ENCODE results near the gene GABRB3. TPM values are rescaled to one million over a fixed set of nuclear protein-coding genes. Genes with fewer than 3 reads are reported as not detected.

Gene GABRB3
- polyA plus RNA-seq, 3 donors, result 0.34 to 2.1 (median 1.1) TPM

GRCh38 chr15:26648676-26649075 is 124.2 kb downstream of the GABRB3 start:
- no peak overlapping the region for H3K27ac ChIP-seq (ENCODE audit: low read depth, low read length)
- 79 to 89% (median 82%) methylated on average over 6 of the region's 6 CpGs for WGBS, 3 donors

- no peak overlapping the region for H3K27ac ChIP-seq (ENCODE audit: low read depth, low read length)
- 80 to 86% (median 85%) methylated on average over 9 of the region's 9 CpGs for WGBS, 3 donors
Observed at GRCh38 chr15:26644948-26645347, 127.9 kb downstream of the GABRB3 start.

GRCh38 chr15:26641144-26641543 is 131.7 kb downstream of the GABRB3 start:
- H3K27ac ChIP-seq (ENCODE audit: low read depth, low read length), result no peak overlapping the region
- 82 to 86% (median 85%) methylated on average over 6 of the region's 6 CpGs for WGBS, 3 donors

GRCh38 chr15:26640601-26641000 is 132.3 kb downstream of the GABRB3 start:
- no peak overlapping the region for H3K27ac ChIP-seq (ENCODE audit: low read depth, low read length)
- 73 to 82% (median 81%) methylated on average over 5 of the region's 5 CpGs for WGBS, 3 donors

- H3K27ac ChIP-seq (ENCODE audit: low read depth, low read length), result no peak overlapping the region
- 71 to 76% (median 74%) methylated on average over 9 of the region's 9 CpGs for WGBS, 3 donors
Observed at GRCh38 chr15:26639966-26640365, 132.9 kb downstream of the GABRB3 start.

- 80 to 82% (median 80%) methylated on average over 2 of the region's 2 CpGs for WGBS, 3 donors
- H3K27ac ChIP-seq (ENCODE audit: low read depth, low read length), result no peak overlapping the region
Observed at GRCh38 chr15:26635614-26636013, 137.3 kb downstream of the GABRB3 start.

GRCh38 chr15:26635105-26635504 is 137.8 kb downstream of the GABRB3 start:
- 43 to 50% (median 44%) methylated on average over 2 of the region's 2 CpGs for WGBS, 3 donors

GRCh38 chr15:26634319-26634718 is 138.5 kb downstream of the GABRB3 start:
- H3K27ac ChIP-seq (ENCODE audit: low read depth, low read length), result no peak overlapping the region
- 55 to 66% (median 65%) methylated on average over 5 of the region's 5 CpGs for WGBS, 3 donors

More at GRCh38 chr15:26635105-26635504, 137.8 kb downstream of the GABRB3 start:
- no peak overlapping the region for H3K27ac ChIP-seq (ENCODE audit: low read depth, low read length)

GRCh38 chr15:26632500-26632899 is 140.4 kb downstream of the GABRB3 start:
- WGBS, 3 donors, result 29 to 68% (median 58%) methylated on average over 4 of the region's 4 CpGs
- H3K27ac ChIP-seq (ENCODE audit: low read depth, low read length), result no peak overlapping the region

- H3K27ac ChIP-seq (ENCODE audit: low read depth, low read length), result no peak overlapping the region
- 67 to 80% (median 76%) methylated on average over 6 of the region's 6 CpGs for WGBS, 3 donors
Observed at GRCh38 chr15:26631894-26632293, 141.0 kb downstream of the GABRB3 start.

GRCh38 chr15:26630857-26631256 is 142.0 kb downstream of the GABRB3 start:
- no peak overlapping the region for H3K27ac ChIP-seq (ENCODE audit: low read depth, low read length)
- 41 to 57% (median 52%) methylated on average over 4 of the region's 4 CpGs for WGBS, 3 donors

- no peak overlapping the region for H3K27ac ChIP-seq (ENCODE audit: low read depth, low read length)
- 65 to 75% (median 74%) methylated on average over 41 of the region's 41 CpGs for WGBS, 3 donors
Observed at GRCh38 chr15:26628879-26629529, 143.9 kb downstream of the GABRB3 start.

- 67 to 84% (median 78%) methylated on average over 3 of the region's 3 CpGs for WGBS, 3 donors
- H3K27ac ChIP-seq (ENCODE audit: low read depth, low read length), result no peak overlapping the region
Observed at GRCh38 chr15:26628071-26628470, 144.8 kb downstream of the GABRB3 start.

- 91 to 93% (median 93%) methylated on average over 17 of the region's 17 CpGs for WGBS, 3 donors
- no peak overlapping the region for H3K27ac ChIP-seq (ENCODE audit: low read depth, low read length)
Observed at GRCh38 chr15:26624128-26624527, 148.7 kb downstream of the GABRB3 start.

- no peak overlapping the region for H3K27ac ChIP-seq (ENCODE audit: low read depth, low read length)
- WGBS, 3 donors, result 76 to 86% (median 80%) methylated on average over 9 of the region's 9 CpGs
Observed at GRCh38 chr15:26623071-26623470, 149.8 kb downstream of the GABRB3 start.

GRCh38 chr15:26621816-26622215 is 151.1 kb downstream of the GABRB3 start:
- WGBS, 3 donors, result 42 to 64% (median 61%) methylated on average over 5 of the region's 5 CpGs

GRCh38 chr15:26620528-26621458 is 152.1 kb downstream of the GABRB3 start:
- 63 to 80% (median 69%) methylated on average over 10 of the region's 10 CpGs for WGBS, 3 donors
- H3K27ac ChIP-seq (ENCODE audit: low read depth, low read length), result no peak overlapping the region

More at GRCh38 chr15:26621816-26622215, 151.1 kb downstream of the GABRB3 start:
- H3K27ac ChIP-seq (ENCODE audit: low read depth, low read length), result no peak overlapping the region

- WGBS, 3 donors, result 68 to 78% (median 77%) methylated on average over 3 of the region's 3 CpGs
Observed at GRCh38 chr15:26615927-26616302, 157.0 kb downstream of the GABRB3 start.

GRCh38 chr15:26615188-26615926 is 157.5 kb downstream of the GABRB3 start:
- no peak overlapping the region for H3K27ac ChIP-seq (ENCODE audit: low read depth, low read length)
- WGBS, 3 donors, result 82 to 89% (median 86%) methylated on average over 7 of the region's 7 CpGs

More at GRCh38 chr15:26615927-26616302, 157.0 kb downstream of the GABRB3 start:
- no peak overlapping the region for H3K27ac ChIP-seq (ENCODE audit: low read depth, low read length)

Measured in adipose tissue (tissue), 3 donors.